IMR-90 (cell line): ENCODE data around the gene SLC7A7. TPM values are rescaled to one million over a fixed set of nuclear protein-coding genes. Genes with fewer than 3 reads are reported as not detected.

Experiments
- ATAC-seq: fragments of 200-7000 bp; cut with Tn5 transposase; 2 replicates; pipeline ENCODE4 v1.9.1; 2020; ENCODE audit warnings: low read depth, mild to moderate bottlenecking, moderate library complexity
- BruUV-seq: library from RNA; stranded (reverse); fragments of 400-500 nt; replicated peaks from 2 replicates; lab custom pipeline; 2021; lab: Mats Ljungman, UMichigan
- CTCF ChIA-PET: fragments of 300-600 bp; formaldehyde crosslinking; extraction: SDS; loops from one replicate; lab custom pipeline; 2021; ENCODE audit warnings: antibody characterized with exemption; lab: Yijun Ruan, JAX
- POLR2A ChIA-PET: fragments of 300-600 bp; sonication (Branson Sonifier 250); formaldehyde crosslinking; loops from one replicate; lab custom pipeline; 2022; ENCODE audit warnings: antibody characterized with exemption; ENCODE audit not compliant: unreplicated experiment; lab: Charles Lee
- DNase-seq: peaks from one replicate; pipeline ENCODE4 v3.0.0; 2013
- H2AFZ ChIP-seq: replicated peaks from 2 replicates; pipeline ENCODE3; 2013; ENCODE audit warnings: low read length, mild to moderate bottlenecking; ENCODE audit not compliant: poor library complexity
- H2AK5ac ChIP-seq: 2 replicates; pipeline ENCODE4 v1.6.1; 2013; ENCODE audit warnings: low read depth, low read length, inconsistent platforms
- H2AK9ac ChIP-seq: replicated peaks from 2 replicates; pipeline ENCODE3; 2013; ENCODE audit warnings: mild to moderate bottlenecking, low read depth, low read length, moderate library complexity; ENCODE audit not compliant: poor library complexity
- H2BK120ac ChIP-seq: 2 replicates; pipeline ENCODE4 v1.6.1; 2013; ENCODE audit warnings: low read depth, low read length, inconsistent platforms
- H2BK15ac ChIP-seq: 3 replicates; pipeline ENCODE4 v1.6.1; 2013; ENCODE audit warnings: low read depth, low read length, inconsistent platforms
- H2BK20ac ChIP-seq: 2 replicates; pipeline ENCODE4 v1.6.1; 2013; ENCODE audit warnings: low read depth, mild to moderate bottlenecking, inconsistent platforms, low read length, moderate library complexity
- H2BK5ac ChIP-seq: 2 replicates; pipeline ENCODE4 v1.6.1; 2013; ENCODE audit warnings: mild to moderate bottlenecking, low read depth, low read length, inconsistent platforms; ENCODE audit not compliant: poor library complexity, severe bottlenecking
- H3K14ac ChIP-seq: replicated peaks from 2 replicates; pipeline ENCODE4 v1.6.1; 2013; ENCODE audit warnings: low read depth, low read length, inconsistent platforms
- H3K18ac ChIP-seq: 2 replicates; pipeline ENCODE4 v1.6.1; 2013; ENCODE audit warnings: low read depth, low read length, control low read depth
- H3K23ac ChIP-seq: 2 replicates; pipeline ENCODE4 v1.6.1; 2013; ENCODE audit warnings: low read depth, low read length, inconsistent platforms
- H3K27ac ChIP-seq: 2 replicates; pipeline ENCODE4 v1.5.1; 2013; ENCODE audit warnings: mild to moderate bottlenecking, control low read depth, low read length; ENCODE audit not compliant: insufficient read depth
- H3K27me3 ChIP-seq: 2 replicates; pipeline ENCODE4 v1.6.1; 2013; ENCODE audit warnings: low read length; ENCODE audit not compliant: control insufficient read depth, insufficient read depth
- H3K36me3 ChIP-seq: 2 replicates; pipeline ENCODE4 v1.6.1; 2013; ENCODE audit warnings: low read length, mixed read lengths; ENCODE audit not compliant: control insufficient read depth, insufficient read depth
- H3K4ac ChIP-seq: 2 replicates; pipeline ENCODE4 v1.6.1; 2013; ENCODE audit warnings: low read depth, low read length, inconsistent platforms
- H3K4me1 ChIP-seq: 2 replicates; pipeline ENCODE4 v1.6.1; 2013; ENCODE audit warnings: low read length, mixed read lengths; ENCODE audit not compliant: control insufficient read depth, insufficient read depth
- H3K4me2 ChIP-seq: 2 replicates; pipeline ENCODE4 v1.6.1; 2013; ENCODE audit warnings: low read depth, mild to moderate bottlenecking, control low read depth, low read length, moderate library complexity
- H3K4me3 ChIP-seq: 2 replicates; pipeline ENCODE4 v1.5.1; 2013; ENCODE audit warnings: low read depth, mild to moderate bottlenecking, control low read depth, low read length, moderate library complexity; ENCODE audit not compliant: insufficient read depth
- H3K56ac ChIP-seq: 2 replicates; pipeline ENCODE4 v1.6.1; 2013; ENCODE audit warnings: low read length, inconsistent platforms; ENCODE audit not compliant: insufficient read depth; ENCODE audit errors: extremely low read depth
- H3K79me1 ChIP-seq, 2 experiments: 2 replicates each; pipeline ENCODE4 v1.6.1; 2013; ENCODE audit warnings: low read length in 2 of 2, inconsistent platforms in 1 of 2, low read depth in 1 of 2
- H3K9ac ChIP-seq: 2 replicates; pipeline ENCODE4 v1.6.1; 2013; ENCODE audit warnings: low read depth, low read length, control low read depth
- H3K9me1 ChIP-seq: 2 replicates; pipeline ENCODE4 v1.6.1; 2013; ENCODE audit warnings: low read length, inconsistent platforms; ENCODE audit not compliant: insufficient read depth
- H3K9me3 ChIP-seq: 2 replicates; pipeline ENCODE4 v1.6.1; 2013; ENCODE audit warnings: low read length; ENCODE audit not compliant: control insufficient read depth, insufficient read depth
- H4K20me1 ChIP-seq: 2 replicates; pipeline ENCODE4 v1.6.1; 2013; ENCODE audit warnings: low read length, inconsistent platforms; ENCODE audit not compliant: insufficient read depth
- H4K5ac ChIP-seq: 2 replicates; pipeline ENCODE4 v1.6.1; 2013; ENCODE audit warnings: mild to moderate bottlenecking, low read depth, low read length, control low read depth
- H4K8ac ChIP-seq, 2 experiments: 2 replicates each; pipeline ENCODE4 v1.6.1; 2013; ENCODE audit warnings: low read depth in 2 of 2, low read length in 2 of 2, control low read depth in 1 of 2, inconsistent platforms in 1 of 2
- H4K91ac ChIP-seq: 2 replicates; pipeline ENCODE4 v1.6.1; 2013; ENCODE audit warnings: low read depth, low read length, inconsistent platforms; ENCODE audit not compliant: insufficient read depth
- MAZ ChIP-seq: IDR thresholded peaks from 2 replicates; pipeline ENCODE4 v1.6.1; 2012; ENCODE audit warnings: low read depth, mild to moderate bottlenecking, low read length, improper control_type of control experiment, moderate library complexity, borderline replicate concordance
- MXI1 ChIP-seq: IDR thresholded peaks from 2 replicates; pipeline ENCODE4 v1.6.1; 2012; ENCODE audit warnings: low read depth, mild to moderate bottlenecking, low read length, moderate library complexity, borderline replicate concordance
- NFE2L2 ChIP-seq: fragments of 150-350 bp; IDR thresholded peaks from 2 replicates; pipeline ENCODE4 v1.6.1; 2016; ENCODE audit warnings: low read depth, mild to moderate bottlenecking, low read length
- POLR2A ChIP-seq: IDR thresholded peaks from 2 replicates; pipeline ENCODE4 v1.6.1; 2012; ENCODE audit warnings: mild to moderate bottlenecking, low read depth, low read length
- SMC3 ChIP-seq: fragments of 150-350 bp; IDR thresholded peaks from 2 replicates; pipeline ENCODE4 v1.6.1; 2016; ENCODE audit warnings: low read depth, mild to moderate bottlenecking, antibody characterized with exemption, low read length, moderate library complexity
- WGBS, 2 experiments: methylation state at CpG; one replicate each; pipeline versions ENCODE4 v1.1.5 to v1.1.7; 2013; ENCODE audit warnings: missing lambda C conversion rate in 2 of 2; ENCODE audit not compliant: insufficient read length in 1 of 2; ENCODE audit errors: extremely low coverage in 2 of 2; 5-methylcytosine and 5-hydroxymethylcytosine counted together
- dilution Hi-C: fragments of 300-500 bp; cut with HindIII; formaldehyde crosslinking; loops from one replicate; pipeline ENCODE4 v1.14.3; 2018; ENCODE audit warnings: low sequenced_read_pairs; ENCODE audit not compliant: unreplicated experiment
- in situ Hi-C: fragments of 300-500 bp; cut with MboI; formaldehyde crosslinking; loops from 3 replicates; pipeline ENCODE4 v1.14.3; 2019; ENCODE audit warnings: low sequenced_read_pairs, inconsistent platforms, mixed read lengths
- intact Hi-C: fragments of 100-400 bp; cut with micrococcal nuclease; formaldehyde crosslinking; loops from 2 replicates; pipeline ENCODE4 v1.10.0; 2022
- polyA plus RNA-seq, 3 experiments: library from polyadenylated mRNA; depleted of rRNA; stranded (reverse); fragments of >200 nt; gene quantifications; 2 replicates each; pipeline ENCODE4 v1.2.3, GENCODE V29; 2012; ENCODE audit warnings: low replicate concordance in 1 of 3
- total RNA-seq: library from RNA; depleted of rRNA; stranded (reverse); fragments of >200 nt; gene quantifications from 2 replicates; pipeline ENCODE4 v1.2.3, GENCODE V29; 2012

SLC7A7 gene
- total and polyA plus RNA-seq, 2 of the 4 experiments (the other 2 are of a cell fraction) = 1.8 to 2.0 TPM

DNA sequence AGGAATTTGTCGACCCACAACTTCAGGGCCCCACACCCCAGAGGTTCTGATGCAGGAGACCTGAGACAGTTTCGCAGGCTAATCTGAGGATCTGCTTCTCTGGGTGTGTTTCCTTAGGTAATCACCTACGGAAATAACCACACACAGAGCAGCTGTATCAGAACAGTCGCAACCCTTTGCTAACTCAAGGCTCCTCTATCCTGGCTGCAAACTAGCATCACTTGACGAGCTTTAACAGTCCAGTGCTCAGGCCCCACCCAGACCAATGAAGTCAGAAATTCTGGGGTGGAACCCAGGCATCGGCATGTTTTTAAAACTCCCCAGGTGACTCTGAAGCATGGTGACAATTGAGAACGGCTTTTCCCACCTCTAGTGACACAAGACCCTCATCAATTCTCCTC, 20.7 kb downstream of the SLC7A7 start:
- H3K4me3 ChIP-seq = no peak overlapping the region
- no peak overlapping the region for H2BK15ac ChIP-seq
- intact Hi-C loops (no loop called here), in situ Hi-C loops (no loop called here), dilution Hi-C loops (no loop called here)
- no peak overlapping the region for H3K23ac ChIP-seq
- H3K4me2 ChIP-seq = no peak overlapping the region
- no peaks in the 10 kb centered on the region for H4K20me1 ChIP-seq
- no peak overlapping the region for H3K14ac ChIP-seq
- no peak overlapping the region for H2BK120ac ChIP-seq
- peaks cover 4% of the 10 kb centered on the region; the same call in 1 of the 2 replicates for H3K9me1 ChIP-seq
- H4K5ac ChIP-seq = no peak overlapping the region
- TF ChIP-seq MXI1 (no peak), POLR2A (no peak), MAZ (no peak), SMC3 (no peak), NFE2L2 (no peak)
- H2AFZ ChIP-seq = no peak overlapping the region
- H3K79me1 ChIP-seq = no peaks in the 10 kb centered on the region
- no peak overlapping the region for H3K27ac ChIP-seq
- DNase-seq (no peak), ATAC-seq (no peak)
- H3K18ac ChIP-seq = no peak overlapping the region
- no peak overlapping the region for H2AK5ac ChIP-seq
- ChIA-PET POLR2A (no interaction called here), CTCF (no interaction called here)
- H4K8ac ChIP-seq = no peak overlapping the region
- no peak overlapping the region for H2BK20ac ChIP-seq
- H3K36me3 ChIP-seq = no peaks in the 10 kb centered on the region
- H3K56ac ChIP-seq = no peak overlapping the region
- 81% methylated on average over 4 of the region's 7 CpGs; no CpG with 5 or more reads in 1 of the 2 experiments for WGBS, 2 experiments
- no TSS peak for BruUV-seq
- H3K9ac ChIP-seq = no peak overlapping the region
- no peak overlapping the region for H4K91ac ChIP-seq
- no peak overlapping the region for H2AK9ac ChIP-seq
- H3K4ac ChIP-seq = no peak overlapping the region
- H3K27me3 ChIP-seq = peaks cover 12% of the 10 kb centered on the region
- H2BK5ac ChIP-seq = no peak overlapping the region
- H3K9me3 ChIP-seq = no peaks in the 10 kb centered on the region
- H3K4me1 ChIP-seq = no peaks in the 10 kb centered on the region
